Suprapubic skin (tissue), 4 donors: ENCODE data around the gene PPP1R1C. TPM values are rescaled to one million over a fixed set of nuclear protein-coding genes. Genes with fewer than 3 reads are reported as not detected.

Experiments used
- DNase-seq, 2 donors: peaks; one replicate each; pipeline ENCODE4 v3.0.0-alpha.2; 2019; ENCODE audit warnings: low spot score in 2 of 2
- H3K27ac ChIP-seq: fragments of 200-600 bp; sonication (generic); one replicate; pipeline ENCODE4 v1.5.1; 2019
- H3K27me3 ChIP-seq: fragments of 200-600 bp; sonication (generic); one replicate; pipeline ENCODE4 v1.5.1; 2019
- H3K36me3 ChIP-seq: fragments of 200-600 bp; sonication (generic); one replicate; pipeline ENCODE4 v1.5.1; 2019
- H3K4me1 ChIP-seq: fragments of 200-600 bp; sonication (generic); one replicate; pipeline ENCODE4 v1.5.1; 2019
- H3K4me3 ChIP-seq: fragments of 200-600 bp; sonication (generic); one replicate; pipeline ENCODE4 v1.5.1; 2019; ENCODE audit warnings: mild to moderate bottlenecking
- H3K9me3 ChIP-seq: fragments of 200-600 bp; sonication (generic); one replicate; pipeline ENCODE4 v1.5.1; 2019
- CTCF ChIP-seq, 2 donors: fragments of 200-600 bp in 1 of 2; fragments of 450-650 bp in 1 of 2; sonication (generic) in 1 of 2; IDR thresholded peaks; one replicate each; pipeline ENCODE4 v1.5.1; 2016 to 2019; ENCODE audit warnings: antibody characterized with exemption in 2 of 2, mild to moderate bottlenecking in 1 of 2, moderate library complexity in 1 of 2
- EP300 ChIP-seq: sonication (generic); formaldehyde crosslinking; IDR thresholded peaks from one replicate; pipeline ENCODE4 v1.6.1; 2017; ENCODE audit warnings: antibody characterized with exemption
- POLR2A ChIP-seq, 2 donors: fragments of 450-650 bp; IDR thresholded peaks; one replicate each; pipeline ENCODE4 v1.6.1; 2017; ENCODE audit warnings: antibody characterized with exemption in 2 of 2, mild to moderate bottlenecking in 2 of 2, moderate library complexity in 2 of 2
- POLR2AphosphoS5 ChIP-seq, 3 donors: sonication (generic); formaldehyde crosslinking; IDR thresholded peaks; one replicate each; pipeline ENCODE4 v1.6.1; 2017; ENCODE audit warnings: antibody characterized with exemption in 3 of 3
- WGBS: methylation state at CpG from one replicate; pipeline ENCODE4 v1.1.5; 2018; 5-methylcytosine and 5-hydroxymethylcytosine counted together
- total RNA-seq, 4 donors: library from RNA; depleted of rRNA; stranded (reverse); fragments of >200 nt; gene quantifications; one replicate each; pipeline ENCODE4 v1.1.0, GENCODE V29; 2016

Gene PPP1R1C
- total RNA-seq, 4 donors from 2014 or later, result 2.0 to 5.8 TPM; not detected in 2

GRCh38 chr2:182163878-182164277 lies 178.2 kb downstream of the PPP1R1C start:
- no peaks in the 10 kb centered on the region for H3K36me3 ChIP-seq
- H3K27me3 ChIP-seq, result no peaks in the 10 kb centered on the region
- H3K9me3 ChIP-seq, result no peaks in the 10 kb centered on the region
- WGBS, result 86% methylated on average over 2 of the region's 3 CpGs
- no peak overlapping the region for H3K27ac ChIP-seq
- H3K4me1 ChIP-seq, result no peaks in the 10 kb centered on the region
- no peak overlapping the region for H3K4me3 ChIP-seq
- no peak for DNase-seq
- TF ChIP-seq CTCF (IDR thresholded peaks at IDR 0.05) (no peak), POLR2AphosphoS5 (IDR thresholded peaks at IDR 0.05) (no peak), POLR2A (IDR thresholded peaks at IDR 0.05) (no peak), EP300 (no peak)

- TF ChIP-seq POLR2A (IDR thresholded peaks at IDR 0.05), result no peak
- no peak for TF ChIP-seq POLR2AphosphoS5 (IDR thresholded peaks at IDR 0.05)
- TF ChIP-seq EP300, result no peak
- TF ChIP-seq CTCF (IDR thresholded peaks at IDR 0.05), result no peak
- DNase-seq, result no peak
- whole genome bisulfite sequencing, result 100% methylated on average over 1 of the region's 1 CpG
- no peak overlapping the region for H3K4me3 ChIP-seq
- no peaks in the 10 kb centered on the region for H3K36me3 ChIP-seq
- no peaks in the 10 kb centered on the region for H3K27me3 ChIP-seq
- no peak overlapping the region for H3K27ac ChIP-seq
- no peaks in the 10 kb centered on the region for H3K9me3 ChIP-seq
- no peaks in the 10 kb centered on the region for H3K4me1 ChIP-seq
Observed at GRCh38 chr2:182164686-182165085, 179.0 kb downstream of the PPP1R1C start.

- Histone ChIP-seq H3K4me3 (no peak overlapping the region), H3K27ac (no peak overlapping the region), H3K36me3 (no peaks in the 10 kb centered on the region), H3K27me3 (no peaks in the 10 kb centered on the region), H3K9me3 (no peaks in the 10 kb centered on the region), H3K4me1 (no peaks in the 10 kb centered on the region)
- DNase-seq, result no peak
- no peak for TF ChIP-seq POLR2AphosphoS5 (IDR thresholded peaks at IDR 0.05)
- no peak for TF ChIP-seq EP300
- no peak for TF ChIP-seq POLR2A (IDR thresholded peaks at IDR 0.05)
- TF ChIP-seq CTCF (IDR thresholded peaks at IDR 0.05), result no peak
- WGBS, result 66% methylated on average over 2 of the region's 2 CpGs
Observed at GRCh38 chr2:182165202-182165601, 179.5 kb downstream of the PPP1R1C start.

GRCh38 chr2:182166406-182166805 lies 180.8 kb downstream of the PPP1R1C start:
- DNase-seq, result no peak
- Histone ChIP-seq H3K27me3 (no peaks in the 10 kb centered on the region), H3K9me3 (no peaks in the 10 kb centered on the region), H3K4me1 (no peaks in the 10 kb centered on the region), H3K4me3 (no peak overlapping the region), H3K36me3 (no peaks in the 10 kb centered on the region), H3K27ac (no peak overlapping the region)
- WGBS, result 76% methylated on average over 2 of the region's 2 CpGs
- TF ChIP-seq POLR2AphosphoS5 (IDR thresholded peaks at IDR 0.05) (no peak), CTCF (IDR thresholded peaks at IDR 0.05) (no peak), POLR2A (IDR thresholded peaks at IDR 0.05) (no peak), EP300 (no peak)

- no peaks in the 10 kb centered on the region for H3K36me3 ChIP-seq
- no peaks in the 10 kb centered on the region for H3K27me3 ChIP-seq
- DNase-seq, result no peak
- H3K4me3 ChIP-seq, result no peak overlapping the region
- H3K27ac ChIP-seq, result no peak overlapping the region
- H3K9me3 ChIP-seq, result no peaks in the 10 kb centered on the region
- TF ChIP-seq POLR2A (IDR thresholded peaks at IDR 0.05) (no peak), EP300 (no peak), POLR2AphosphoS5 (IDR thresholded peaks at IDR 0.05) (no peak), CTCF (IDR thresholded peaks at IDR 0.05) (no peak)
- H3K4me1 ChIP-seq, result no peaks in the 10 kb centered on the region
- WGBS, result 79% methylated on average over 2 of the region's 2 CpGs
Observed at GRCh38 chr2:182166841-182167240, 181.2 kb downstream of the PPP1R1C start.

Other genes with a start within 250 kb of the PPP1R1C start
- 100 to 1,000 TPM; 172 to 288 (median 242) TPM for gene ITPRID2, start 94.1 kb upstream of the PPP1R1C start, total RNA-seq